Suprapubic skin (tissue), 4 donors: ENCODE results near the gene MEIS3. TPM values are rescaled to one million over a fixed set of nuclear protein-coding genes. Genes with fewer than 3 reads are reported as not detected.

Experiments
- DNase-seq, 2 donors: peaks; one replicate each; pipeline ENCODE4 v3.0.0-alpha.2; 2019; ENCODE audit warnings: low spot score in 2 of 2
- H3K27ac ChIP-seq: fragments of 200-600 bp; sonication (generic); one replicate; pipeline ENCODE4 v1.5.1; 2019
- H3K27me3 ChIP-seq: fragments of 200-600 bp; sonication (generic); one replicate; pipeline ENCODE4 v1.5.1; 2019
- H3K36me3 ChIP-seq: fragments of 200-600 bp; sonication (generic); one replicate; pipeline ENCODE4 v1.5.1; 2019
- H3K4me1 ChIP-seq: fragments of 200-600 bp; sonication (generic); one replicate; pipeline ENCODE4 v1.5.1; 2019
- H3K4me3 ChIP-seq: fragments of 200-600 bp; sonication (generic); one replicate; pipeline ENCODE4 v1.5.1; 2019; ENCODE audit warnings: mild to moderate bottlenecking
- H3K9me3 ChIP-seq: fragments of 200-600 bp; sonication (generic); one replicate; pipeline ENCODE4 v1.5.1; 2019
- EP300 ChIP-seq: sonication (generic); formaldehyde crosslinking; IDR thresholded peaks from one replicate; pipeline ENCODE4 v1.6.1; 2017; ENCODE audit warnings: antibody characterized with exemption
- POLR2A ChIP-seq, 2 donors: fragments of 450-650 bp; IDR thresholded peaks; one replicate each; pipeline ENCODE4 v1.6.1; 2017; ENCODE audit warnings: antibody characterized with exemption in 2 of 2, mild to moderate bottlenecking in 2 of 2, moderate library complexity in 2 of 2
- POLR2AphosphoS5 ChIP-seq, 3 donors: sonication (generic); formaldehyde crosslinking; IDR thresholded peaks; one replicate each; pipeline ENCODE4 v1.6.1; 2017; ENCODE audit warnings: antibody characterized with exemption in 3 of 3
- WGBS: methylation state at CpG from one replicate; pipeline ENCODE4 v1.1.5; 2018; 5-methylcytosine and 5-hydroxymethylcytosine counted together
- total RNA-seq, 4 donors: library from RNA; depleted of rRNA; stranded (reverse); fragments of >200 nt; gene quantifications; one replicate each; pipeline ENCODE4 v1.1.0, GENCODE V29; 2016
- TF ChIP-seq, protein P1 (sequence below), 2 donors: fragments of 200-600 bp in 1 of 2; fragments of 450-650 bp in 1 of 2; sonication (generic) in 1 of 2; IDR thresholded peaks; one replicate each; pipeline ENCODE4 v1.5.1; 2016 to 2019; ENCODE audit warnings: antibody characterized with exemption in 2 of 2, mild to moderate bottlenecking in 1 of 2, moderate library complexity in 1 of 2

The MEIS3 gene
- total RNA-seq, 4 donors from 2014 or later: 1.6 to 5.5 (median 3.1) TPM

DNA sequence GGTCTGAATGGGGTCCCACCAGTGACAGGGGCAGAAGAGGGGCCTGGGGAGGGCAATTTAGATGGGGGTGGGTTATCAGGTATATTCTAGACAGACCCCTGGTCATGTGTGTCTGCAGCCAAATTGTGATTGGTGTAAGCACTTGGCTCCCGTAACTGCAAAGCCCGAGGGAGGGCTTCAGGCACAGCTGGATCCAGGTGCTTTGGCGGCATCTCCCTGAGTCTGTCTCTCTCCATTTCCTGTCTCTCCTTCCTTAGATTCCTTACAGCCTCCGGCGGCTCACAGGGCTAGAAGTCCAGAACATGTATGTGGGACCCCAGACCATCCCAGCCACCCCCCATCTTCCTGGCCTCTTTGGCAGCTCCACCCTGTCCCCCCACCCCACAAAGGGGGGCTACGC is 38.8 kb downstream of the MEIS3 start:
- Histone ChIP-seq H3K4me1 (no peaks in the 10 kb centered on the region), H3K27me3 (no peaks in the 10 kb centered on the region), H3K9me3 (no peaks in the 10 kb centered on the region), H3K4me3 (no peak overlapping the region), H3K36me3 (peaks cover 70% of the 10 kb centered on the region), H3K27ac (no peak overlapping the region)
- 93% methylated on average over 6 of the region's 6 CpGs for WGBS
- DNase-seq: no peak
- TF ChIP-seq POLR2A (IDR thresholded peaks at IDR 0.05) (no peak), POLR2AphosphoS5 (IDR thresholded peaks at IDR 0.05) (no peak), EP300 (no peak)
- TF ChIP-seq, protein P1, sequence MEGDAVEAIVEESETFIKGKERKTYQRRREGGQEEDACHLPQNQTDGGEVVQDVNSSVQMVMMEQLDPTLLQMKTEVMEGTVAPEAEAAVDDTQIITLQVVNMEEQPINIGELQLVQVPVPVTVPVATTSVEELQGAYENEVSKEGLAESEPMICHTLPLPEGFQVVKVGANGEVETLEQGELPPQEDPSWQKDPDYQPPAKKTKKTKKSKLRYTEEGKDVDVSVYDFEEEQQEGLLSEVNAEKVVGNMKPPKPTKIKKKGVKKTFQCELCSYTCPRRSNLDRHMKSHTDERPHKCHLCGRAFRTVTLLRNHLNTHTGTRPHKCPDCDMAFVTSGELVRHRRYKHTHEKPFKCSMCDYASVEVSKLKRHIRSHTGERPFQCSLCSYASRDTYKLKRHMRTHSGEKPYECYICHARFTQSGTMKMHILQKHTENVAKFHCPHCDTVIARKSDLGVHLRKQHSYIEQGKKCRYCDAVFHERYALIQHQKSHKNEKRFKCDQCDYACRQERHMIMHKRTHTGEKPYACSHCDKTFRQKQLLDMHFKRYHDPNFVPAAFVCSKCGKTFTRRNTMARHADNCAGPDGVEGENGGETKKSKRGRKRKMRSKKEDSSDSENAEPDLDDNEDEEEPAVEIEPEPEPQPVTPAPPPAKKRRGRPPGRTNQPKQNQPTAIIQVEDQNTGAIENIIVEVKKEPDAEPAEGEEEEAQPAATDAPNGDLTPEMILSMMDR (IDR thresholded peaks at IDR 0.05): no peak

DNA sequence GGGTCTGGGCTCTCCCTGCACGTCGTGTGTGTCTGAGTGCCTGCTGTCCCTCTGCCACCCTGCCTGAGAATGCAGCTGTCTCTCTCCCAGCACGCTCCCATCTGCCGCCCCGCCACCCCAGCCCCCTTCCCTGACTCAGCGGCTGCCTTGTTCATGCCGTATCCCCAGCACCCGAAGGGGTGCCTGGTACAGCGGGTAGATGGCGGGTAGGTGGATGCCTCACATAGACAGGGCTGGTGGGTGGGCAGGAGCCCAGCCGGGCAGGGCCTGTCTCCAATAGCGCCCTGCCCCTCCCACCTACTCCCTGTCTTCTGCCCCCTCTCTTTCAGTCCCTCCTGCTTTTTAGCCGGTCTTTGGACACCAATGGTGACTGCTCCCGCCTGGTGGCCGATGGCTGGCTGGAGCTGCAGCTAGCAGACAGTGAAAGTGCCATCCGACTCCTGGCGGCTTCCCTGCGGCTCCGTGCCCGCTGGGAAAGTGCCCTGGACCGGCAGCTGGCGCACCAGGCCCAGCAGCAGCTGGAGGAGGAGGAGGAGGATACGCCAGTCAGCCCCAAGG is 39.9 kb downstream of the MEIS3 start:
- Histone ChIP-seq H3K9me3 (no peaks in the 10 kb centered on the region), H3K27me3 (no peaks in the 10 kb centered on the region), H3K4me1 (no peaks in the 10 kb centered on the region), H3K36me3 (peaks cover 81% of the 10 kb centered on the region), H3K27ac (no peak overlapping the region), H3K4me3 (no peak overlapping the region)
- no peak for DNase-seq
- TF ChIP-seq, protein P1 (IDR thresholded peaks at IDR 0.05): no peak
- 85% methylated on average over 10 of the region's 23 CpGs for WGBS

DNA sequence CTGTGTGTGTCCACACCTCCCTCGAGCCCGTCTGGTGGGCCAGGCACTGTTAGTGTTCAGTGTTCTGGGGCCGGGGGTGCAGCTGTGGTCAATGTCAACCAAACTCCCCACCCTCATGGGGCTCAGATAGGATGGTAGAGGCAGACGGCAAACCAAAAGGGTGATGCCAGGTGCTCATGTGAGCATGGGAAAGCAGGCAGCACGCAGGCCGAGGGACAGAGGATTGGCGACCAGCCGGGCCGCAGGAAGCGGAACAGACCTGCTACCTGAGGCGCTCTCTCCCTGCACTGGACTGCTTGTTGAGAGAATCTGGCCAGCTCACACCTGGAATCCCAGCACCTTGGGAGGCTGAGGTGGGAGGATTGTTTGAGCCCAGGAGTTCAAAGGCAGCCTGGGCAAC is 41.1 kb downstream of the MEIS3 start:
- TF ChIP-seq, protein P1 (IDR thresholded peaks at IDR 0.05): no peak
- no peak for TF ChIP-seq POLR2A (IDR thresholded peaks at IDR 0.05)
- no peak for TF ChIP-seq POLR2AphosphoS5 (IDR thresholded peaks at IDR 0.05)
- TF ChIP-seq EP300: no peak
- no peak overlapping the region for H3K27ac ChIP-seq

DNA sequence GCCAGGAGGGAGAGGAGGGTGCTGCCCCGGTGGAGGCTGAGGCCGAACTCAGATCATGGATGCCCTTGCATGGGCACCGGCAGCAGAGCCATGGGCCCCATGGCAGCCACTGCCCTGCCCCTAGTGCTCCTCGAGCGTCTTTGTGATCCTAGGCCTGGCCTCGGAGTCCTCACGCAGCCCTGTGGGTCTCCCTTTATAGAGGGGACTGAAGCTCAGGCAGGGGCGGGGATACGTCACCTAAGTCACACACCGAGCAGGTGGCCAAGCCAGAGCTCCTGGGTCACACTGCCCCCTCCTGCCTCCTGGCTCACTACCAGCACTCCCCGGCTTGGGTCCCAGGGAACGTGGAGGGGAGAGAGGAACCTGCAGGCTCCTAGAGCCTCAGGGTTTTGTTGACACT is 41.5 kb downstream of the MEIS3 start:
- DNase-seq: no peak
- Histone ChIP-seq H3K4me3 (no peak overlapping the region), H3K36me3 (peaks cover 98% of the 10 kb centered on the region), H3K27ac (no peak overlapping the region), H3K9me3 (no peaks in the 10 kb centered on the region), H3K4me1 (no peaks in the 10 kb centered on the region), H3K27me3 (no peaks in the 10 kb centered on the region)
- TF ChIP-seq EP300: no peak
- TF ChIP-seq, protein P1 (IDR thresholded peaks at IDR 0.05): no peak
- no peak for TF ChIP-seq POLR2A (IDR thresholded peaks at IDR 0.05)
- no peak for TF ChIP-seq POLR2AphosphoS5 (IDR thresholded peaks at IDR 0.05)
- no CpG with 5 or more reads among the region's 12 CpGs for WGBS

More for the DNA sequence above, 41.1 kb downstream of the MEIS3 start:
- no peak for DNase-seq
- no peaks in the 10 kb centered on the region for H3K9me3 ChIP-seq
- WGBS: 93% methylated on average over 8 of the region's 11 CpGs
- no peaks in the 10 kb centered on the region for H3K4me1 ChIP-seq
- no peak overlapping the region for H3K4me3 ChIP-seq
- no peaks in the 10 kb centered on the region for H3K27me3 ChIP-seq
- peaks cover 93% of the 10 kb centered on the region for H3K36me3 ChIP-seq

DNA sequence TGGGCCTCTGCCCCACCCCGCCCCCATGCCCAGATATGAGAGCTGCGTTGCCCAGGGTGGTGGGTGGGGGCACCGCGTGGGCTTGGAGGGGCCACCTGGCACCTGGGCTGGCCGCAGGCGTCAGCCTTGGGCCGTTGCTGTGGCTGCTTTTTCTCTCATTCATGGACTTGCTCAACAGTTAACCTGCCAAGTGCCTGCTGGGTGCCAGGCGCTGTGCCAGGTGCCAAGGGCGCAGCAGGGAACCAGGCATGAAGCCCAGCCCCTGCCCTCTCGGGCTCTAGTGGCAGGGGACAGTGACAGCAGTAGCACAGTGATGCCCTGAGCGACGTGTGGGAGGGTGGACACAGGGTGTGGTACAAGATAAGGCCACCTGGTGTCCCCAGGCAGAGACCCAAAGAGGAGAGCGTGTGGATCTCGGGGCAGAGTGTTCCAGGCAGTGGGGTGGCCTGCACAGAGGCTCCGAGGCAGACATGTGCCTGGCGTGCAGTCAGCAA is 42.1 kb downstream of the MEIS3 start:
- H3K27me3 ChIP-seq: no peaks in the 10 kb centered on the region
- TF ChIP-seq EP300 (no peak), POLR2AphosphoS5 (IDR thresholded peaks at IDR 0.05) (no peak), POLR2A (IDR thresholded peaks at IDR 0.05) (no peak)
- TF ChIP-seq, protein P1 (IDR thresholded peaks at IDR 0.05): no peak
- no peak overlapping the region for H3K27ac ChIP-seq
- H3K4me1 ChIP-seq: no peaks in the 10 kb centered on the region
- WGBS: 92% methylated on average over 9 of the region's 16 CpGs
- H3K4me3 ChIP-seq: no peak overlapping the region
- no peak for DNase-seq
- no peaks in the 10 kb centered on the region for H3K9me3 ChIP-seq
- H3K36me3 ChIP-seq: peaks cover 100% of the 10 kb centered on the region
